Myometrial cell (primary cell): ENCODE measurements around the gene PTP4A1. TPM values are rescaled to one million over a fixed set of nuclear protein-coding genes. Genes with fewer than 3 reads are reported as not detected.

ENCODE experiments used
- total RNA-seq: library from RNA; depleted of rRNA; stranded (reverse); fragments of >200 nt; gene quantifications from 2 replicates; pipeline ENCODE4 v1.2.3, GENCODE V29; 2015

The PTP4A1 gene
- total RNA-seq, result 19.8 and 25.1 TPM in 2 replicates

GRCh38 chr6:63572044-63572746 lies at the start of gene PTP4A1, which contains the start of gene LOC128125822:
Gene PTP4A1, plus strand, starts transcription at chr6:63572480. Its CDS starts 4,401 bp downstream, at chr6:63576881.
Gene LOC128125822, plus strand, starts transcription at chr6:63572480.

Other genes with a start within 250 kb of the PTP4A1 start
- 16.1 and 26.2 TPM in 2 replicates for gene PHF3, start 63.3 kb downstream of the PTP4A1 start, total RNA-seq